Measurements from ENCODE around the gene SERPINH1. TPM values are rescaled to one million over a fixed set of nuclear protein-coding genes. Genes with fewer than 3 reads are reported as not detected.

The SERPINH1 gene
- total and polyA plus RNA-seq, 2 of the 13 experiments (the other 11 are each of a cell fraction or from before 2014, with no cell fraction given), result 83.6 to 83.8 TPM

DNA sequence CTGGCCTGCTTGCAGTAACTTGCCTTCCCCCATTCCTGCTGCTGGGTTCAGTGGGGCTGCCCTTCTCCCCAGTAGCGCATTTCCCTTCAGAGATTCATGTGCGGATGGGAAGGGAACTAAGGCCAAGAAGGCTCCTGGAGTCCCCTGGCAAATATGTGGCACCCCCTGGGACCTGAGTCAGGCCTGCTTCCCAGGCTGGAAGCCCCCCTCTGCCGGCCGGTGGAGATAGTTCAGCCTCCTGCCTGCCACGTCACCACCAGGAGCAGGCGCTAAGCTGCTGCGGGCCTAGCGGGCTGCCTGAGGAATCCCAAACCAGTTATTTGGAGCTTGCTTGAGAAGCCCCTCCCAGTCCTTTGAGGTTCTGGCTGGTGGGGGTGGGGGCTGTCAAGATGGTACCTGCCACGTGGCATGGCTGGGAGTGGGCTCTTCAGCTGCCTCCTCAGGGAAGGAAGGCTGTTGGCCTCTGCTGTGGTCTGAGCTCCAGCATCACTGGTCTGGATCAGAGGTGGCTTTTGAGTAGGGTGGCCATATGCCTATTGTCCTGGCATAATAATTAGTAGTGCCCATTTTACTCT, 2.0 kb downstream of the SERPINH1 start:
- Histone ChIP-seq H3K27ac (ENCODE audit: extremely low read length, insufficient read depth, low read length) (peak overlapping the region; percentile 69), H3K4me3 (replicated peaks in 1 of 3; ENCODE audit: insufficient read depth in 1 of 3, low read depth in 2 of 3, low read length in 3 of 3) (peak overlapping the region; percentile 69 to 91 (median 90); a peak in 5 of 6 replicates), H3K4me2 (ENCODE audit: low read depth, low read length) (peak overlapping the region; percentile 90), H3K36me3 (replicated peaks in 1 of 2; ENCODE audit: control insufficient read depth in 1 of 2, insufficient read depth in 2 of 2, low read length in 2 of 2) (peaks cover 11 to 16% of the 10 kb centered on the region in 2 experiments), H3K9ac (ENCODE audit: insufficient read depth, low read depth, low read length) (peak overlapping the region; percentile 83), H3K27me3 (ENCODE audit: control insufficient read depth in 1 of 2, insufficient read depth in 2 of 2, low read length in 2 of 2) (no peaks in the 10 kb centered on the region; a peak in 1 of 5 replicates), H3K9me3 (ENCODE audit: low read length) (no peaks in the 10 kb centered on the region), H3K4me1 (ENCODE audit: insufficient read depth, low read length) (peaks cover 60% of the 10 kb centered on the region), H3K79me2 (ENCODE audit: insufficient read depth, low read length) (peaks cover 34% of the 10 kb centered on the region), H2AFZ (ENCODE audit: low read length) (no peak overlapping the region), H4K20me1 (ENCODE audit: insufficient read depth, low read length) (no peaks in the 10 kb centered on the region)
- ChIA-PET CTCF (ENCODE audit: low intra/inter-chr PET ratio, low total read pairs) (interaction anchor here (1.3 kb wide), 1 partner anchor 17 kb away, joined by 7 read pairs; no protein-coding TSS in a partner anchor), POLR2A (interaction anchor here (1.4 kb wide), 1 partner anchor 164 kb away, joined by 5 read pairs; no protein-coding TSS in a partner anchor)
- FAIRE-seq (no peak), ATAC-seq (peak; percentile 38), DNase-seq (ENCODE audit: low spot score) (peak; percentile 45)
- in situ Hi-C loops (cut with HindIII; ENCODE audit: extremely low pct_ligation_motif_present, low pct_unique_long_range_greater_than_20kb) (no loop called here), intact Hi-C loops (cut with micrococcal nuclease; ENCODE audit: unreplicated experiment) (no loop called here)
- 0% methylated on average over 2 of the region's 9 CpGs for WGBS (ENCODE audit: low lambda C conversion rate)
- no TSS peak for BruUV-seq (replicated peaks)
- TF ChIP-seq, protein P1, sequence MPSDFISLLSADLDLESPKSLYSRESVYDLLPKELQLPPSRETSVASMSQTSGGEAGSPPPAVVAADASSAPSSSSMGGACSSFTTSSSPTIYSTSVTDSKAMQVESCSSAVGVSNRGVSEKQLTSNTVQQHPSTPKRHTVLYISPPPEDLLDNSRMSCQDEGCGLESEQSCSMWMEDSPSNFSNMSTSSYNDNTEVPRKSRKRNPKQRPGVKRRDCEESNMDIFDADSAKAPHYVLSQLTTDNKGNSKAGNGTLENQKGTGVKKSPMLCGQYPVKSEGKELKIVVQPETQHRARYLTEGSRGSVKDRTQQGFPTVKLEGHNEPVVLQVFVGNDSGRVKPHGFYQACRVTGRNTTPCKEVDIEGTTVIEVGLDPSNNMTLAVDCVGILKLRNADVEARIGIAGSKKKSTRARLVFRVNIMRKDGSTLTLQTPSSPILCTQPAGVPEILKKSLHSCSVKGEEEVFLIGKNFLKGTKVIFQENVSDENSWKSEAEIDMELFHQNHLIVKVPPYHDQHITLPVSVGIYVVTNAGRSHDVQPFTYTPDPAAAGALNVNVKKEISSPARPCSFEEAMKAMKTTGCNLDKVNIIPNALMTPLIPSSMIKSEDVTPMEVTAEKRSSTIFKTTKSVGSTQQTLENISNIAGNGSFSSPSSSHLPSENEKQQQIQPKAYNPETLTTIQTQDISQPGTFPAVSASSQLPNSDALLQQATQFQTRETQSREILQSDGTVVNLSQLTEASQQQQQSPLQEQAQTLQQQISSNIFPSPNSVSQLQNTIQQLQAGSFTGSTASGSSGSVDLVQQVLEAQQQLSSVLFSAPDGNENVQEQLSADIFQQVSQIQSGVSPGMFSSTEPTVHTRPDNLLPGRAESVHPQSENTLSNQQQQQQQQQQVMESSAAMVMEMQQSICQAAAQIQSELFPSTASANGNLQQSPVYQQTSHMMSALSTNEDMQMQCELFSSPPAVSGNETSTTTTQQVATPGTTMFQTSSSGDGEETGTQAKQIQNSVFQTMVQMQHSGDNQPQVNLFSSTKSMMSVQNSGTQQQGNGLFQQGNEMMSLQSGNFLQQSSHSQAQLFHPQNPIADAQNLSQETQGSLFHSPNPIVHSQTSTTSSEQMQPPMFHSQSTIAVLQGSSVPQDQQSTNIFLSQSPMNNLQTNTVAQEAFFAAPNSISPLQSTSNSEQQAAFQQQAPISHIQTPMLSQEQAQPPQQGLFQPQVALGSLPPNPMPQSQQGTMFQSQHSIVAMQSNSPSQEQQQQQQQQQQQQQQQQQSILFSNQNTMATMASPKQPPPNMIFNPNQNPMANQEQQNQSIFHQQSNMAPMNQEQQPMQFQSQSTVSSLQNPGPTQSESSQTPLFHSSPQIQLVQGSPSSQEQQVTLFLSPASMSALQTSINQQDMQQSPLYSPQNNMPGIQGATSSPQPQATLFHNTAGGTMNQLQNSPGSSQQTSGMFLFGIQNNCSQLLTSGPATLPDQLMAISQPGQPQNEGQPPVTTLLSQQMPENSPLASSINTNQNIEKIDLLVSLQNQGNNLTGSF (CRISPR knock-in tag; IDR thresholded peaks at IDR 0.05), result no peak
- 0 out of 2 replicates have a peak, but pooled peaks have one; percentile 18 for TF ChIP-seq ARNT2 (CRISPR knock-in tag; IDR thresholded peaks at IDR 0.05; ENCODE audit: low read depth)
- TF ChIP-seq ETV6 (CRISPR knock-in tag; conservative IDR thresholded peaks at IDR 0.05), result 0 out of 2 replicates have a peak, but pooled peaks have one; percentile 27
- peak; percentile 27; the same call in 1 of the 2 replicates for TF ChIP-seq RAD21 (CRISPR knock-in tag; IDR thresholded peaks at IDR 0.05)
- TF ChIP-seq, protein P2, sequence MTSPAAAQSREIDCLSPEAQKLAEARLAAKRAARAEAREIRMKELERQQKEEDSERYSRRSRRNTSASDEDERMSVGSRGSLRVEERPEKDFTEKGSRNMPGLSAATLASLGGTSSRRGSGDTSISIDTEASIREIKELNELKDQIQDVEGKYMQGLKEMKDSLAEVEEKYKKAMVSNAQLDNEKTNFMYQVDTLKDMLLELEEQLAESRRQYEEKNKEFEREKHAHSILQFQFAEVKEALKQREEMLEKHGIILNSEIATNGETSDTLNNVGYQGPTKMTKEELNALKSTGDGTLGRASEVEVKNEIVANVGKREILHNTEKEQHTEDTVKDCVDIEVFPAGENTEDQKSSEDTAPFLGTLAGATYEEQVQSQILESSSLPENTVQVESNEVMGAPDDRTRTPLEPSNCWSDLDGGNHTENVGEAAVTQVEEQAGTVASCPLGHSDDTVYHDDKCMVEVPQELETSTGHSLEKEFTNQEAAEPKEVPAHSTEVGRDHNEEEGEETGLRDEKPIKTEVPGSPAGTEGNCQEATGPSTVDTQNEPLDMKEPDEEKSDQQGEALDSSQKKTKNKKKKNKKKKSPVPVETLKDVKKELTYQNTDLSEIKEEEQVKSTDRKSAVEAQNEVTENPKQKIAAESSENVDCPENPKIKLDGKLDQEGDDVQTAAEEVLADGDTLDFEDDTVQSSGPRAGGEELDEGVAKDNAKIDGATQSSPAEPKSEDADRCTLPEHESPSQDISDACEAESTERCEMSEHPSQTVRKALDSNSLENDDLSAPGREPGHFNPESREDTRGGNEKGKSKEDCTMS (CRISPR knock-in tag; conservative IDR thresholded peaks at IDR 0.05), result no peak
- TF ChIP-seq ZNF761 (CRISPR knock-in tag; conservative IDR thresholded peaks at IDR 0.05), result no peak
- TF ChIP-seq ZNF274 (CRISPR knock-in tag; IDR thresholded peaks at IDR 0.05), result no peak
- TF ChIP-seq, protein P3, sequence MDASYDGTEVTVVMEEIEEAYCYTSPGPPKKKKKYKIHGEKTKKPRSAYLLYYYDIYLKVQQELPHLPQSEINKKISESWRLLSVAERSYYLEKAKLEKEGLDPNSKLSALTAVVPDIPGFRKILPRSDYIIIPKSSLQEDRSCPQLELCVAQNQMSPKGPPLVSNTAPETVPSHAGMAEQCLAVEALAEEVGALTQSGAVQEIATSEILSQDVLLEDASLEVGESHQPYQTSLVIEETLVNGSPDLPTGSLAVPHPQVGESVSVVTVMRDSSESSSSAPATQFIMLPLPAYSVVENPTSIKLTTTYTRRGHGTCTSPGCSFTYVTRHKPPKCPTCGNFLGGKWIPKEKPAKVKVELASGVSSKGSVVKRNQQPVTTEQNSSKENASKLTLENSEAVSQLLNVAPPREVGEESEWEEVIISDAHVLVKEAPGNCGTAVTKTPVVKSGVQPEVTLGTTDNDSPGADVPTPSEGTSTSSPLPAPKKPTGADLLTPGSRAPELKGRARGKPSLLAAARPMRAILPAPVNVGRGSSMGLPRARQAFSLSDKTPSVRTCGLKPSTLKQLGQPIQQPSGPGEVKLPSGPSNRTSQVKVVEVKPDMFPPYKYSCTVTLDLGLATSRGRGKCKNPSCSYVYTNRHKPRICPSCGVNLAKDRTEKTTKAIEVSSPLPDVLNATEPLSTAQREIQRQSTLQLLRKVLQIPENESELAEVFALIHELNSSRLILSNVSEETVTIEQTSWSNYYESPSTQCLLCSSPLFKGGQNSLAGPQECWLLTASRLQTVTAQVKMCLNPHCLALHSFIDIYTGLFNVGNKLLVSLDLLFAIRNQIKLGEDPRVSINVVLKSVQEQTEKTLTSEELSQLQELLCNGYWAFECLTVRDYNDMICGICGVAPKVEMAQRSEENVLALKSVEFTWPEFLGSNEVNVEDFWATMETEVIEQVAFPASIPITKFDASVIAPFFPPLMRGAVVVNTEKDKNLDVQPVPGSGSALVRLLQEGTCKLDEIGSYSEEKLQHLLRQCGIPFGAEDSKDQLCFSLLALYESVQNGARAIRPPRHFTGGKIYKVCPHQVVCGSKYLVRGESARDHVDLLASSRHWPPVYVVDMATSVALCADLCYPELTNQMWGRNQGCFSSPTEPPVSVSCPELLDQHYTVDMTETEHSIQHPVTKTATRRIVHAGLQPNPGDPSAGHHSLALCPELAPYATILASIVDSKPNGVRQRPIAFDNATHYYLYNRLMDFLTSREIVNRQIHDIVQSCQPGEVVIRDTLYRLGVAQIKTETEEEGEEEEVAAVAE (CRISPR knock-in tag; IDR thresholded peaks at IDR 0.05; ENCODE audit: borderline replicate concordance), result no peak

Measured in HepG2 (cell line).